ENCODE data around the gene PODXL2.

- TF ChIP-seq CTCF (IDR thresholded peaks at IDR 0.05) (no peak), POLR2AphosphoS5 (IDR thresholded peaks at IDR 0.05) (no peak)
Observed at GRCh38 chr3:127600749-127601456, 28.1 kb upstream of the PODXL2 start.

All from breast epithelium (tissue), 3 donors.